A549 (cell line): Measurements from ENCODE around the gene KIF13A.

Experiments used
- CEBPB ChIP-seq, 2 experiments: fragments of >200 bp in 1 of 2; sonication (Bioruptor Twin) in 1 of 2; formaldehyde crosslinking in 1 of 2; IDR thresholded peaks; 2 replicates each; pipeline ENCODE4 v1.6.1; 2012 to 2016
- CTCF ChIP-seq: fragments of >200 bp; sonication (Bioruptor Twin); formaldehyde crosslinking; IDR thresholded peaks from 3 replicates; pipeline ENCODE4 v1.5.1; 2016
- ELK1 ChIP-seq: fragments of 150-350 bp; IDR thresholded peaks from 2 replicates; pipeline ENCODE4 v1.6.1; 2014; ENCODE audit warnings: low read depth, mild to moderate bottlenecking, low read length
- GATA3 ChIP-seq: IDR thresholded peaks from 2 replicates; pipeline ENCODE4 v1.6.1; 2012; ENCODE audit warnings: borderline replicate concordance
- POLR2AphosphoS2 ChIP-seq: conservative IDR thresholded peaks from 2 replicates; pipeline ENCODE4 v1.6.1; 2012; ENCODE audit warnings: low read length, improper control_type of control experiment, inconsistent platforms
- RNF2 ChIP-seq: fragments of 200-600 bp; sonication (generic); IDR thresholded peaks from 2 replicates; pipeline ENCODE4 v1.6.1; 2016; ENCODE audit warnings: low read depth, mild to moderate bottlenecking, antibody characterized with exemption, moderate library complexity, borderline replicate concordance
- SMC3 ChIP-seq: fragments of >200 bp; sonication (Bioruptor Twin); formaldehyde crosslinking; IDR thresholded peaks from 3 replicates; pipeline ENCODE4 v1.6.1; 2018; ENCODE audit warnings: inconsistent platforms
- TF ChIP-seq, protein P1 (sequence below): IDR thresholded peaks from 2 replicates; pipeline ENCODE4 v1.6.1; 2012
- TF ChIP-seq, protein P2 (sequence below): IDR thresholded peaks from 2 replicates; pipeline ENCODE4 v1.6.1; 2012

DNA sequence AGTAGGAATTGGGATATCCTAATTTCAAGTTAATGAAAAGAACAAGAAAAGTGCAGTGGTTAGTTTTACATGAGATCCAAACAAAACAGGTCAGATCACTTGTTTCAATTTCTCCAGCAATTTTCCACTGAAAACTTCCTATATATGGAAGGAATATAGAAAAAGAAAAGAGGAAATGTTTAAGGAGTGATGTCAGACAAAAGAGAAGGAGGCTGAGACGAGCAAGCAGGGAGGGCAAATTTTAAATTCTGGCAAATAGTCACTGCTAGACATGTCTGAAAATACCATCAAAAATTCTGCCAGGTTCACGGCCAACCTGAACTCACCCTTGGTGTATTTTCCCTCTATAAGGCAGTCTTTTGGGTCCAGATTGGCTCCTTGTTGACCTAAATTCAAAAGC is 271.2 kb downstream of the KIF13A start:
- TF ChIP-seq POLR2AphosphoS2 (no peak), RNF2 (no peak), GATA3 (no peak), CTCF (no peak), CEBPB (IDR thresholded peaks at IDR 0.05) (no peak), ELK1 (no peak), SMC3 (no peak)
- TF ChIP-seq, protein P1, sequence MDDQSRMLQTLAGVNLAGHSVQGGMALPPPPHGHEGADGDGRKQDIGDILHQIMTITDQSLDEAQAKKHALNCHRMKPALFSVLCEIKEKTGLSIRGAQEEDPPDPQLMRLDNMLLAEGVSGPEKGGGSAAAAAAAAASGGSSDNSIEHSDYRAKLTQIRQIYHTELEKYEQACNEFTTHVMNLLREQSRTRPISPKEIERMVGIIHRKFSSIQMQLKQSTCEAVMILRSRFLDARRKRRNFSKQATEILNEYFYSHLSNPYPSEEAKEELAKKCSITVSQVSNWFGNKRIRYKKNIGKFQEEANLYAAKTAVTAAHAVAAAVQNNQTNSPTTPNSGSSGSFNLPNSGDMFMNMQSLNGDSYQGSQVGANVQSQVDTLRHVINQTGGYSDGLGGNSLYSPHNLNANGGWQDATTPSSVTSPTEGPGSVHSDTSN, result no peak
- TF ChIP-seq, protein P2, sequence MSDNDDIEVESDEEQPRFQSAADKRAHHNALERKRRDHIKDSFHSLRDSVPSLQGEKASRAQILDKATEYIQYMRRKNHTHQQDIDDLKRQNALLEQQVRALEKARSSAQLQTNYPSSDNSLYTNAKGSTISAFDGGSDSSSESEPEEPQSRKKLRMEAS, result no peak
